LoVo (cell line): Measurements from ENCODE around the gene GTPBP8.
"Not testable (repeated sequence)": the region's sequence is repeated elsewhere in the genome, so short reads cannot be mapped to it uniquely, and the experiment has no call there.

Experiments used
- DNase-seq: peaks from one replicate; pipeline ENCODE4 v3.0.0-alpha.2; 2016; ENCODE audit warnings: low spot score

GTPBP8 gene

GRCh38 chr3:113000691-113001090, 9.9 kb downstream of the GTPBP8 start:
- DNase-seq = no peak

- no peak for DNase-seq
Observed at GRCh38 chr3:113002037-113002436, 11.3 kb downstream of the GTPBP8 start.

- DNase-seq = no peak
Observed at GRCh38 chr3:113002679-113003078, 11.9 kb downstream of the GTPBP8 start.

GRCh38 chr3:113005611-113006010, 14.8 kb downstream of the GTPBP8 start:
- DNase-seq = no peak

- DNase-seq = no peak
Observed at GRCh38 chr3:113006359-113007056, 15.7 kb downstream of the GTPBP8 start.

- no peak for DNase-seq
Observed at GRCh38 chr3:113008117-113008516, 17.3 kb downstream of the GTPBP8 start.

GRCh38 chr3:113013593-113013992, 22.8 kb downstream of the GTPBP8 start:
- no peak for DNase-seq

- DNase-seq = no peak
Observed at GRCh38 chr3:113018536-113019181, 27.9 kb downstream of the GTPBP8 start.

- peak; percentile 92 for DNase-seq
Observed at GRCh38 chr3:113019182-113020137, 28.7 kb downstream of the GTPBP8 start.

GRCh38 chr3:113021471-113021870, 30.7 kb downstream of the GTPBP8 start:
- DNase-seq = no peak

GRCh38 chr3:113034011-113034410, 43.2 kb downstream of the GTPBP8 start:
- no peak for DNase-seq

GRCh38 chr3:113035387-113035982, 44.7 kb downstream of the GTPBP8 start:
- peak; percentile 65 for DNase-seq

GRCh38 chr3:113038328-113038727, 47.5 kb downstream of the GTPBP8 start:
- DNase-seq = no peak

GRCh38 chr3:113039546-113039945, 48.8 kb downstream of the GTPBP8 start:
- DNase-seq = no peak

- no peak for DNase-seq
Observed at GRCh38 chr3:113040231-113040630, 49.4 kb downstream of the GTPBP8 start.

GRCh38 chr3:113043686-113044085, 52.9 kb downstream of the GTPBP8 start:
- no peak for DNase-seq

- DNase-seq = not testable (repeated sequence)
Observed at GRCh38 chr3:113046186-113046965, 55.6 kb downstream of the GTPBP8 start.

GRCh38 chr3:113051302-113051711, 60.5 kb downstream of the GTPBP8 start:
- DNase-seq = peak; percentile 71
